ENCODE measurements around the gene SIDT2.
A peak's percentile ranks its signal among the peaks of the same experiment; 100 is the strongest.

DNA sequence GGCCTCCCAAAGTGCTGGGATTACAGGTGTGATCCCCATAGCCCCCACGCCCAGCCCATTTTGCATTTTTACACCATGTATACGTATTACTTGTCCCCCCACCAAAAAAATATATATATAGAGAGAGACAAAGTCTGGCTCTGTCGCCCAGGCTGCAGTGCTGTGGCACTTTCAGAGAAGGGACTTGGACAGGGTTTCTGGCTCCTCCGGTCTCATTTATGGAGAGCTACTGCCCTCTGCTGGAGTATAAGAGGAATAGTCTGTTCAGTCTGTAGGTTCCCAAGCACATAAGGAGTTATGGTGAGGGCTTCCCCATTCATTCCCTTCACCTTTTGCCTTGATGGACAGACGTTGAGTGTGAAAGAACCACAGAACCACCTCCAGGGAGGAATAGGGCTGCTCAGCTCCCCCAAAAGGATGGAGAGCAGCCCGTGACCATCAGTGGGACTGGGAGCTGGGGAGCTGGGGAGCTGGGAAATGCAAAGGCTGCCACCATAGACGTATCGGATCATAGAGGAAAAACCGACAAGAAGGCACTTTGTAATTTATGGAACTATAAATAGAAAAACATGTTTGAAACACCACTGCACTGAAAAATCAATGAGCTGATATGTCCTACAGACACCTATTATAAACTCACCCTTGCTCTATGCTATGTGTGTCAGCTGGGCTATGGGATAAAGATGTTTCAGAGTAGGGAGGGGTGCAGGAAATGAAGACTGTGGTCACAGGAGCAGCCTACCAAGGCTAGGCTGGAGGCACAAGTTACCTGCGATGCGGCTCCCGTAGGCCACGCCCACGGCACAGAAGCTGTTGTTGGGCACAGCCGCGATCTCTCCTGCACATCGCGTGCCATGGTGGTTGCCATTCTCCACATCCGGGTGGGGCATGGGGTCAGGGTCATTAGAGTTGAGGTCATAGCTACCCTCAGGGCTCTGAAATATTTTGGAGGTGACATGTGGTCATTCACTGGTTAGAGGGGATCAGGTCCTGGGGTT lies 48.1 kb downstream of the SIDT2 start:
- TF ChIP-seq POLR2A (IDR thresholded peaks at IDR 0.05) (no peak), EP300 (IDR thresholded peaks at IDR 0.05) (no peak), POLR2AphosphoS5 (IDR thresholded peaks at IDR 0.05) (no peak)
- TF ChIP-seq, protein P1, sequence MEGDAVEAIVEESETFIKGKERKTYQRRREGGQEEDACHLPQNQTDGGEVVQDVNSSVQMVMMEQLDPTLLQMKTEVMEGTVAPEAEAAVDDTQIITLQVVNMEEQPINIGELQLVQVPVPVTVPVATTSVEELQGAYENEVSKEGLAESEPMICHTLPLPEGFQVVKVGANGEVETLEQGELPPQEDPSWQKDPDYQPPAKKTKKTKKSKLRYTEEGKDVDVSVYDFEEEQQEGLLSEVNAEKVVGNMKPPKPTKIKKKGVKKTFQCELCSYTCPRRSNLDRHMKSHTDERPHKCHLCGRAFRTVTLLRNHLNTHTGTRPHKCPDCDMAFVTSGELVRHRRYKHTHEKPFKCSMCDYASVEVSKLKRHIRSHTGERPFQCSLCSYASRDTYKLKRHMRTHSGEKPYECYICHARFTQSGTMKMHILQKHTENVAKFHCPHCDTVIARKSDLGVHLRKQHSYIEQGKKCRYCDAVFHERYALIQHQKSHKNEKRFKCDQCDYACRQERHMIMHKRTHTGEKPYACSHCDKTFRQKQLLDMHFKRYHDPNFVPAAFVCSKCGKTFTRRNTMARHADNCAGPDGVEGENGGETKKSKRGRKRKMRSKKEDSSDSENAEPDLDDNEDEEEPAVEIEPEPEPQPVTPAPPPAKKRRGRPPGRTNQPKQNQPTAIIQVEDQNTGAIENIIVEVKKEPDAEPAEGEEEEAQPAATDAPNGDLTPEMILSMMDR (IDR thresholded peaks at IDR 0.05): peak; percentile 73 to 80
